Neural cell (in vitro differentiated cells): ENCODE results near the gene CRYZL1. TPM values are rescaled to one million over a fixed set of nuclear protein-coding genes. Genes with fewer than 3 reads are reported as not detected.

ENCODE experiments used
- H2AFZ ChIP-seq: fragments of 200-600, 300-800 bp; sonication (generic), shearing (Covaris generic); 2 replicates; pipeline ENCODE4 v1.6.0; 2014; ENCODE audit warnings: low read depth, mild to moderate bottlenecking, antibody characterized with exemption, low read length, moderate library complexity
- H3F3A ChIP-seq: fragments of 200-600 bp; shearing (Covaris generic); 2 replicates; pipeline ENCODE4 v1.6.1; 2016; ENCODE audit warnings: mild to moderate bottlenecking, moderate library complexity, mixed read lengths, antibody characterized with exemption, low read length; ENCODE audit not compliant: insufficient read depth, poor library complexity, severe bottlenecking
- H3K27ac ChIP-seq: fragments of 200-600, 300-800 bp; sonication (generic), shearing (Covaris generic); 2 replicates; pipeline ENCODE4 v1.5.1; 2014; ENCODE audit warnings: mild to moderate bottlenecking, low read length, moderate library complexity
- H3K27me3 ChIP-seq: fragments of 300-800, 200-600 bp; sonication (generic), shearing (Covaris generic); 2 replicates; pipeline ENCODE4 v1.6.0; 2014; ENCODE audit warnings: mild to moderate bottlenecking, low read depth, low read length, moderate library complexity; ENCODE audit not compliant: insufficient read depth
- H3K36me3 ChIP-seq: fragments of 300-800, 200-600 bp; sonication (generic), shearing (Covaris generic); 2 replicates; pipeline ENCODE4 v1.5.1; 2014; ENCODE audit warnings: mild to moderate bottlenecking, antibody characterized with exemption, low read length, moderate library complexity; ENCODE audit not compliant: insufficient read depth
- H3K4me2 ChIP-seq: fragments of 300-800, 200-600 bp; sonication (generic), shearing (Covaris generic); 2 replicates; pipeline ENCODE4 v1.6.0; 2014; ENCODE audit warnings: mild to moderate bottlenecking, low read length
- H3K4me3 ChIP-seq: fragments of 300-800, 200-600 bp; sonication (generic), shearing (Covaris generic); 2 replicates; pipeline ENCODE4 v1.5.1; 2014; ENCODE audit warnings: mild to moderate bottlenecking, low read length, moderate library complexity
- H3K79me2 ChIP-seq: fragments of 200-600 bp; shearing (Covaris generic); replicated peaks from 2 replicates; pipeline ENCODE4 v1.6.0; 2014; ENCODE audit warnings: mild to moderate bottlenecking, low read length, moderate library complexity; ENCODE audit not compliant: insufficient read depth
- H3K9ac ChIP-seq: fragments of 300-800, 200-600 bp; sonication (generic), shearing (Covaris generic); 2 replicates; pipeline ENCODE4 v1.6.1; 2016; ENCODE audit warnings: mild to moderate bottlenecking, low read length, mixed read lengths
- H3K9me2 ChIP-seq: fragments of 200-600 bp; shearing (Covaris generic); 2 replicates; pipeline ENCODE4 v1.6.1; 2016; ENCODE audit warnings: mild to moderate bottlenecking, low read length, mixed read lengths; ENCODE audit not compliant: insufficient read depth
- H3K9me3 ChIP-seq: fragments of 200-600, 300-800 bp; sonication (generic), shearing (Covaris generic); 2 replicates; pipeline ENCODE4 v1.6.1; 2016; ENCODE audit warnings: mild to moderate bottlenecking, mixed run types, low read length, moderate library complexity, mixed read lengths
- H4K20me1 ChIP-seq: fragments of 200-600 bp; shearing (Covaris generic); 2 replicates; pipeline ENCODE4 v1.6.1; 2016; ENCODE audit warnings: mild to moderate bottlenecking, mixed run types; ENCODE audit not compliant: insufficient read depth
- EP300 ChIP-seq: fragments of 450-650 bp; conservative IDR thresholded peaks from 2 replicates; pipeline ENCODE4 v1.6.1; 2014; ENCODE audit warnings: antibody characterized with exemption, mild to moderate bottlenecking, moderate library complexity; ENCODE audit not compliant: poor library complexity, severe bottlenecking
- EZH2 ChIP-seq: fragments of 200-600, 300-800 bp; shearing (Covaris generic), sonication (generic); IDR thresholded peaks from 2 replicates; pipeline ENCODE4 v1.6.1; 2014; ENCODE audit warnings: antibody characterized with exemption, low read length, borderline replicate concordance, mild to moderate bottlenecking; ENCODE audit not compliant: insufficient read depth, poor library complexity, severe bottlenecking
- MXI1 ChIP-seq: fragments of 450-650 bp; conservative IDR thresholded peaks from 2 replicates; pipeline ENCODE4 v1.6.1; 2014; ENCODE audit warnings: antibody characterized with exemption, mild to moderate bottlenecking; ENCODE audit not compliant: poor library complexity, severe bottlenecking
- POLR2AphosphoS5 ChIP-seq: IDR thresholded peaks from 2 replicates; pipeline ENCODE4 v1.6.1; 2012
- RAD21 ChIP-seq: fragments of 450-650 bp; conservative IDR thresholded peaks from 2 replicates; pipeline ENCODE4 v1.6.1; 2014; ENCODE audit warnings: antibody characterized with exemption, mild to moderate bottlenecking, moderate library complexity
- SMC3 ChIP-seq: fragments of 450-650 bp; conservative IDR thresholded peaks from 2 replicates; pipeline ENCODE4 v1.6.1; 2014; ENCODE audit warnings: antibody characterized with exemption, mild to moderate bottlenecking, moderate library complexity; ENCODE audit not compliant: poor library complexity
- TAF1 ChIP-seq: IDR thresholded peaks from 2 replicates; pipeline ENCODE4 v1.6.1; 2012; ENCODE audit warnings: low read depth
- polyA plus RNA-seq: library from polyadenylated mRNA; depleted of rRNA; stranded (reverse); fragments of >200 nt; gene quantifications from 2 replicates; pipeline ENCODE4 v1.2.3, GENCODE V29; 2014
- TF ChIP-seq, protein P1 (sequence below): fragments of 450-650 bp; IDR thresholded peaks from 2 replicates; pipeline ENCODE4 v1.5.1; 2014; ENCODE audit warnings: antibody characterized with exemption, mild to moderate bottlenecking, moderate library complexity; ENCODE audit not compliant: poor library complexity, severe bottlenecking
- TF ChIP-seq, protein P2 (sequence below): IDR thresholded peaks from 2 replicates; pipeline ENCODE4 v1.6.1; 2012; ENCODE audit warnings: borderline replicate concordance

Gene CRYZL1
- polyA plus RNA-seq, 1 donor from 2014 or later = 54.3 TPM

DNA sequence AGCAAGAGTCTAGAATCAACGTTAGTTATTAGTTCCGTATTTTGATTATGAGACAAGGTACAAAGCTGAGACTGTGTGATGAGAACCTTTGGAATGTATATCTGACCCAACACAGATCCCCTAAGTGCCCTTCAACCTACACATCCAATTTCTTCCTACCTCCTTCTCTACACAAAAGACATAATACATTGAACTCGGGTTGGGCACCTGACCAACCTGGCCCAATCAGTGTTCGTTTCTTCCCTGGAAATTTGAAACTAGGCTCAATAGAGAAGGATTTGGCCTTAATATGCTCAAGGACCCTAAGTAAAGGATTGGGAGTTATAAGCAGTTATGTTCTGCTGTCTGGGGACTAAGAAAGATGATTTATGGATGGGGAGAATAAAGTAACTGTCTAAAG is 12.9 kb upstream of the CRYZL1 start:
- no peaks in the 10 kb centered on the region for H4K20me1 ChIP-seq
- no peaks in the 10 kb centered on the region for H3K36me3 ChIP-seq
- H3K9me2 ChIP-seq = no peaks in the 10 kb centered on the region
- TF ChIP-seq, protein P1, sequence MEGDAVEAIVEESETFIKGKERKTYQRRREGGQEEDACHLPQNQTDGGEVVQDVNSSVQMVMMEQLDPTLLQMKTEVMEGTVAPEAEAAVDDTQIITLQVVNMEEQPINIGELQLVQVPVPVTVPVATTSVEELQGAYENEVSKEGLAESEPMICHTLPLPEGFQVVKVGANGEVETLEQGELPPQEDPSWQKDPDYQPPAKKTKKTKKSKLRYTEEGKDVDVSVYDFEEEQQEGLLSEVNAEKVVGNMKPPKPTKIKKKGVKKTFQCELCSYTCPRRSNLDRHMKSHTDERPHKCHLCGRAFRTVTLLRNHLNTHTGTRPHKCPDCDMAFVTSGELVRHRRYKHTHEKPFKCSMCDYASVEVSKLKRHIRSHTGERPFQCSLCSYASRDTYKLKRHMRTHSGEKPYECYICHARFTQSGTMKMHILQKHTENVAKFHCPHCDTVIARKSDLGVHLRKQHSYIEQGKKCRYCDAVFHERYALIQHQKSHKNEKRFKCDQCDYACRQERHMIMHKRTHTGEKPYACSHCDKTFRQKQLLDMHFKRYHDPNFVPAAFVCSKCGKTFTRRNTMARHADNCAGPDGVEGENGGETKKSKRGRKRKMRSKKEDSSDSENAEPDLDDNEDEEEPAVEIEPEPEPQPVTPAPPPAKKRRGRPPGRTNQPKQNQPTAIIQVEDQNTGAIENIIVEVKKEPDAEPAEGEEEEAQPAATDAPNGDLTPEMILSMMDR = no peak
- TF ChIP-seq MXI1 (no peak), POLR2AphosphoS5 (no peak), EZH2 (no peak), EP300 (no peak), TAF1 (no peak), RAD21 (no peak), SMC3 (no peak)
- TF ChIP-seq, protein P2, sequence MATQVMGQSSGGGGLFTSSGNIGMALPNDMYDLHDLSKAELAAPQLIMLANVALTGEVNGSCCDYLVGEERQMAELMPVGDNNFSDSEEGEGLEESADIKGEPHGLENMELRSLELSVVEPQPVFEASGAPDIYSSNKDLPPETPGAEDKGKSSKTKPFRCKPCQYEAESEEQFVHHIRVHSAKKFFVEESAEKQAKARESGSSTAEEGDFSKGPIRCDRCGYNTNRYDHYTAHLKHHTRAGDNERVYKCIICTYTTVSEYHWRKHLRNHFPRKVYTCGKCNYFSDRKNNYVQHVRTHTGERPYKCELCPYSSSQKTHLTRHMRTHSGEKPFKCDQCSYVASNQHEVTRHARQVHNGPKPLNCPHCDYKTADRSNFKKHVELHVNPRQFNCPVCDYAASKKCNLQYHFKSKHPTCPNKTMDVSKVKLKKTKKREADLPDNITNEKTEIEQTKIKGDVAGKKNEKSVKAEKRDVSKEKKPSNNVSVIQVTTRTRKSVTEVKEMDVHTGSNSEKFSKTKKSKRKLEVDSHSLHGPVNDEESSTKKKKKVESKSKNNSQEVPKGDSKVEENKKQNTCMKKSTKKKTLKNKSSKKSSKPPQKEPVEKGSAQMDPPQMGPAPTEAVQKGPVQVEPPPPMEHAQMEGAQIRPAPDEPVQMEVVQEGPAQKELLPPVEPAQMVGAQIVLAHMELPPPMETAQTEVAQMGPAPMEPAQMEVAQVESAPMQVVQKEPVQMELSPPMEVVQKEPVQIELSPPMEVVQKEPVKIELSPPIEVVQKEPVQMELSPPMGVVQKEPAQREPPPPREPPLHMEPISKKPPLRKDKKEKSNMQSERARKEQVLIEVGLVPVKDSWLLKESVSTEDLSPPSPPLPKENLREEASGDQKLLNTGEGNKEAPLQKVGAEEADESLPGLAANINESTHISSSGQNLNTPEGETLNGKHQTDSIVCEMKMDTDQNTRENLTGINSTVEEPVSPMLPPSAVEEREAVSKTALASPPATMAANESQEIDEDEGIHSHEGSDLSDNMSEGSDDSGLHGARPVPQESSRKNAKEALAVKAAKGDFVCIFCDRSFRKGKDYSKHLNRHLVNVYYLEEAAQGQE = no peak
- H3K27me3 ChIP-seq = no peaks in the 10 kb centered on the region
- peaks cover 81% of the 10 kb centered on the region for H3K79me2 ChIP-seq
- H3K27ac ChIP-seq = no peak overlapping the region
- no peak overlapping the region for H3K4me2 ChIP-seq
- no peaks in the 10 kb centered on the region for H3F3A ChIP-seq
- no peak overlapping the region for H3K4me3 ChIP-seq
- no peaks in the 10 kb centered on the region for H3K9me3 ChIP-seq
- H2AFZ ChIP-seq = no peak overlapping the region
- H3K9ac ChIP-seq = no peak overlapping the region

DNA sequence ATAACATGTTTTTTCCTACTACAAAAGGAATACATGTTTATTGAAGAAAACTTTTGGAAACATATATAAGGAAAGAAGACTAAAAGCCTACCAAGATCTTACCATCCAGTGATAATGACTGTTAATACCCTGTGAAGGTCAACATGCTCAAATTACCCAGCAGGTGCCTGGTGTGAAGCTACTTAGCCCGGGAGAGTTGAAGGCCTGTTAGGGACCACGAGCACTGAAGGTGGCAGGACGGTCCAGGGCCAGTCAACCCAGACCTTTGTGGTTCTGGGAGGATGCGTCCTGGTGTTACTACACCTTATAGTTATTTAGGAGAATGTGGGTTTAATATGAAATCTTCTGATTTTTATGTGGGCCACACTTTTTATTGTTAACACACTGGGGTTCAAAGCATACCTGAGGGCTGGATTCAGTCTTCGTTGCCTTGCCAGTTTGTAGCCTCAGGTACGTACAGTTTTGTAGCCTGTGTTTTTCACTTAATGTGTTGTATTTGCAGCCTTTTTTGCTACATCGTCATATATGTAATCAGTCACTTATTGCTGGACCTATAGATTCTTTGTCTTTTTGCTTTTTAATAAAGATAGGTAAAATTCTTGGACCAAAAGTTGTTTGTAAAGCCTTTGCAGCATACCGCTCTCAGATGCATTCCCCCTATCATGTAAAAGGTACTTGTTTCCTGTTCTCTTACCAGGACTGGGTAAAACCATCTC is 10.6 kb upstream of the CRYZL1 start:
- Histone ChIP-seq H4K20me1 (peaks cover 3% of the 10 kb centered on the region), H3K9me3 (no peaks in the 10 kb centered on the region), H3K4me3 (no peak overlapping the region), H3K9ac (no peak overlapping the region), H3K27ac (no peak overlapping the region), H3K36me3 (no peaks in the 10 kb centered on the region), H2AFZ (no peak overlapping the region), H3K79me2 (peaks cover 81% of the 10 kb centered on the region), H3K27me3 (no peaks in the 10 kb centered on the region), H3K4me2 (no peak overlapping the region), H3K9me2 (no peaks in the 10 kb centered on the region), H3F3A (no peaks in the 10 kb centered on the region)
- TF ChIP-seq, protein P1 = no peak
- TF ChIP-seq EP300 (no peak), RAD21 (no peak), TAF1 (no peak), SMC3 (no peak), MXI1 (no peak), EZH2 (no peak), POLR2AphosphoS5 (no peak)
- TF ChIP-seq, protein P2 = no peak
